Dedifferentiated amniotic fluid mesenchymal stem cell (primary cell): ENCODE measurements around the gene AP1AR.

ENCODE experiments used
- DNase-seq: peaks from one replicate; pipeline ENCODE4 v3.0.0-alpha.2; 2016; ENCODE audit errors: extremely low spot score

AP1AR gene

GRCh38 chr4:112222219-112222955 lies 9.2 kb upstream of the AP1AR start:
- DNase-seq = no peak

GRCh38 chr4:112225157-112225556 lies 6.4 kb upstream of the AP1AR start:
- DNase-seq = no peak

- peak; percentile 94 for DNase-seq
These were observed 458 bp upstream of the AP1AR start for GRCh38 chr4:112230879-112231778.

GRCh38 chr4:112234952-112235609 lies 3.5 kb downstream of the AP1AR start:
- peak; percentile 92 for DNase-seq

- DNase-seq = no peak
These were observed 4.5 kb downstream of the AP1AR start for GRCh38 chr4:112236040-112236439.

- no peak for DNase-seq
These were observed 7.2 kb downstream of the AP1AR start for GRCh38 chr4:112238833-112239232.

GRCh38 chr4:112245383-112245782 lies 13.8 kb downstream of the AP1AR start:
- no peak for DNase-seq

GRCh38 chr4:112247021-112247420 lies 15.4 kb downstream of the AP1AR start:
- no peak for DNase-seq

GRCh38 chr4:112251019-112251643 lies 19.5 kb downstream of the AP1AR start:
- DNase-seq = no peak

GRCh38 chr4:112252234-112252633 lies 20.6 kb downstream of the AP1AR start:
- DNase-seq = no peak

GRCh38 chr4:112253382-112254000 lies 21.9 kb downstream of the AP1AR start:
- DNase-seq = no peak

GRCh38 chr4:112257098-112257497 lies 25.5 kb downstream of the AP1AR start:
- DNase-seq = no peak

- DNase-seq = peak; percentile 30
These were observed 35.2 kb downstream of the AP1AR start for GRCh38 chr4:112266823-112267222.

- no peak for DNase-seq
These were observed 38.5 kb downstream of the AP1AR start for GRCh38 chr4:112270051-112270450.

GRCh38 chr4:112270640-112271421 lies 39.2 kb downstream of the AP1AR start:
- DNase-seq = peak; percentile 17

GRCh38 chr4:112272292-112272691 lies 40.7 kb downstream of the AP1AR start:
- no peak for DNase-seq

- no peak for DNase-seq
These were observed 43.4 kb downstream of the AP1AR start for GRCh38 chr4:112274959-112275358.

GRCh38 chr4:112276113-112276512 lies 44.5 kb downstream of the AP1AR start:
- no peak for DNase-seq

- no peak for DNase-seq
These were observed 45.6 kb downstream of the AP1AR start for GRCh38 chr4:112277220-112277619.

- no peak for DNase-seq
These were observed 46.3 kb downstream of the AP1AR start for GRCh38 chr4:112277705-112278448.
